Measurements from ENCODE around the gene CCDC88B.

Gene CCDC88B

DNA sequence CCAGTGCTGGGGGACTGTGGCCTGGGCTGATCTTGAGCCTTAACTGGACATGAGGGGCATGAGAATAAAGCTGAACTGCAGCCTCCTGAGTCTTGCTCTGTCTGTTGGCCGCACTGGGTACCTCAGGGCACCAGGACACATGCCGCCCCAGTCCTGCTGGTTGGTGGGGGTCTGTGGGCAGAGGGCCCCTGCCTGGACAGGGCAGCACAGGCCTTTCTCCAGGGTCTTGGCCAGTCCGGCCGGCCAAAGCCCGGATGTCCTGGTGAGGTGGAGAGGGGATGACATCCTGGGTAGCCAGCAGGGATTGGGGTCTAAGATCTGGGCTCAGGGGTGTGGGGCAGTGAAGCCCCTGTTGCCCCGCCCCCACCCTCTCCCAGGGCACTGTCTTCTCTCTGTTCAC, 17.4 kb downstream of the CCDC88B start:
- no peak overlapping the region for H3K27ac ChIP-seq (ENCODE audit: low read depth, low read length)

DNA sequence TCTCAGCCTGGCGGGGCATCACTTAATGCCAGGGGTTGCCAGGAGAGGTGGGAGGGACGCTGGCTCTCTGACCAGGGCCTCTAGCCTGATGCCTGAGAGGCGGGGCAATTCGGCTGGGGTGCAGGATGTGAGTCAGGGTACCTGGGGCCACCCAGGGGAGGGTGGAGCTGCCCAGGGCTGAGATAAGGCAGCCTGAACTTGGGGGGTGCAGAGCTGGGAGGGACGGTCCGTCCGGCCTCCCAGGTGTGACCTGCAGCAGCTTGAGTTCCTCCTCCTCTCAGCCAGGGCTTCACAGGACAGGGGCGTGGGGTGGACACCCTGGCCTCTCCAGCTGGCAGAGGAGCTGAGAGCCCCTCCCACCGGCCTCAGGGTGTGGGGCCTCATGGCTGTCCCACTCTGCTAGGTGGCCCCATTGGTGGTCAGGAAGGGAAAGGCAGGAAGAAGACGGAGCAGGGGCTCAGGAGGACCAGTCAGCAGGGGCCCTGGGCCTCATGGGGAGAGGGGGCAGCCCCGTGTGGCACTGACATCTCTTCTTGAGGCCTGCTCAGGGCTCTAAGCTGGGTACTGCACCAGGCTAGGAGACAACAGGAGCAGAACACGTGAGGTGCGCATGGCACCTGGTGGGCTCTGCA, 18.0 kb downstream of the CCDC88B start:
- H2AFZ ChIP-seq (ENCODE audit: low read depth, low read length, severe bottlenecking), result no peak overlapping the region
- no peaks in the 10 kb centered on the region for H3K27me3 ChIP-seq (ENCODE audit: low read length)
- H3F3A ChIP-seq (ENCODE audit: insufficient read depth), result no peaks in the 10 kb centered on the region
- H3K9me3 ChIP-seq (ENCODE audit: insufficient read depth, low read length), result no peaks in the 10 kb centered on the region
- H3K36me3 ChIP-seq (ENCODE audit: low read length), result no peaks in the 10 kb centered on the region
- H3K9ac ChIP-seq (ENCODE audit: low read length), result peak overlapping the region; percentile 69; the same call in 1 of the 2 replicates
- no peaks in the 10 kb centered on the region for H4K20me1 ChIP-seq (ENCODE audit: low read depth, low read length)
- TF ChIP-seq, protein P1, sequence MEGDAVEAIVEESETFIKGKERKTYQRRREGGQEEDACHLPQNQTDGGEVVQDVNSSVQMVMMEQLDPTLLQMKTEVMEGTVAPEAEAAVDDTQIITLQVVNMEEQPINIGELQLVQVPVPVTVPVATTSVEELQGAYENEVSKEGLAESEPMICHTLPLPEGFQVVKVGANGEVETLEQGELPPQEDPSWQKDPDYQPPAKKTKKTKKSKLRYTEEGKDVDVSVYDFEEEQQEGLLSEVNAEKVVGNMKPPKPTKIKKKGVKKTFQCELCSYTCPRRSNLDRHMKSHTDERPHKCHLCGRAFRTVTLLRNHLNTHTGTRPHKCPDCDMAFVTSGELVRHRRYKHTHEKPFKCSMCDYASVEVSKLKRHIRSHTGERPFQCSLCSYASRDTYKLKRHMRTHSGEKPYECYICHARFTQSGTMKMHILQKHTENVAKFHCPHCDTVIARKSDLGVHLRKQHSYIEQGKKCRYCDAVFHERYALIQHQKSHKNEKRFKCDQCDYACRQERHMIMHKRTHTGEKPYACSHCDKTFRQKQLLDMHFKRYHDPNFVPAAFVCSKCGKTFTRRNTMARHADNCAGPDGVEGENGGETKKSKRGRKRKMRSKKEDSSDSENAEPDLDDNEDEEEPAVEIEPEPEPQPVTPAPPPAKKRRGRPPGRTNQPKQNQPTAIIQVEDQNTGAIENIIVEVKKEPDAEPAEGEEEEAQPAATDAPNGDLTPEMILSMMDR (IDR thresholded peaks at IDR 0.05; ENCODE audit: insufficient read depth, low read length, poor library complexity, severe bottlenecking), result no peak
- no peak for TF ChIP-seq EZH2phosphoT487 (conservative IDR thresholded peaks at IDR 0.05; ENCODE audit: low read length)
- H3K9me2 ChIP-seq (replicated peaks; ENCODE audit: insufficient read depth, low read length), result no peaks in the 10 kb centered on the region
- H3K4me3 ChIP-seq (ENCODE audit: insufficient read depth, low read length, poor library complexity, severe bottlenecking), result peak overlapping the region; percentile 50
- H3K4me2 ChIP-seq (ENCODE audit: low read depth, low read length, poor library complexity, severe bottlenecking), result peak overlapping the region; percentile 64
- no peaks in the 10 kb centered on the region for H3K79me2 ChIP-seq (ENCODE audit: insufficient read depth, low read length)
- H3K27ac ChIP-seq (ENCODE audit: low read depth, low read length), result no peak overlapping the region

More for the DNA sequence above, 17.4 kb downstream of the CCDC88B start:
- H2AFZ ChIP-seq (ENCODE audit: low read depth, low read length, severe bottlenecking), result no peak overlapping the region
- H3K4me3 ChIP-seq (ENCODE audit: insufficient read depth, low read length, poor library complexity, severe bottlenecking), result no peak overlapping the region
- no peaks in the 10 kb centered on the region for H3K79me2 ChIP-seq (ENCODE audit: insufficient read depth, low read length)
- TF ChIP-seq, protein P1 (IDR thresholded peaks at IDR 0.05; ENCODE audit: insufficient read depth, low read length, poor library complexity, severe bottlenecking), result no peak
- TF ChIP-seq EZH2phosphoT487 (conservative IDR thresholded peaks at IDR 0.05; ENCODE audit: low read length), result no peak
- H3K36me3 ChIP-seq (ENCODE audit: low read length), result no peaks in the 10 kb centered on the region
- no peaks in the 10 kb centered on the region for H4K20me1 ChIP-seq (ENCODE audit: low read depth, low read length)
- no peaks in the 10 kb centered on the region for H3K9me2 ChIP-seq (replicated peaks; ENCODE audit: insufficient read depth, low read length)
- no peaks in the 10 kb centered on the region for H3K27me3 ChIP-seq (ENCODE audit: low read length)
- no peak overlapping the region for H3K9ac ChIP-seq (ENCODE audit: low read length)
- H3F3A ChIP-seq (ENCODE audit: insufficient read depth), result no peaks in the 10 kb centered on the region
- H3K9me3 ChIP-seq (ENCODE audit: insufficient read depth, low read length), result no peaks in the 10 kb centered on the region
- no peak overlapping the region for H3K4me2 ChIP-seq (ENCODE audit: low read depth, low read length, poor library complexity, severe bottlenecking)

DNA sequence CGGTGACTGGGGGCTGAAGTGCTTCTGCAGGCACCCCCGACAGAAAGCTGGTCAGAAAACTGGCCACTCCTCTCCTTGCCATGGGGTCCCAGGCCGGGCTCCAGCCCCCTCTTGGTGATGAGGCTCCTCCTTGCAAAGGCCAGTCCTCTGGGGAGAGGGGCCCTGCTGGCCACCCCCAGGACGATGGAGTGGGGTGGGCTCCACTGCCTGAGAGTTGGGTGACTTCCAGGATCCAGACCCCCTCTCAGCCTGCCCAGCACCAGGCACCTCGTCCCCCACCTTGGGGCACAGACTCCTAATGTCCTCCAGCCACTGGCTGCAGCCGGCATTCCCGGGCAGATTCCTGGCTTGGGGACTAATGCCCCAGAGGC, 18.5 kb downstream of the CCDC88B start:
- Histone ChIP-seq H3K27ac (ENCODE audit: low read depth, low read length) (no peak overlapping the region), H3K9me2 (replicated peaks; ENCODE audit: insufficient read depth, low read length) (no peaks in the 10 kb centered on the region), H3K9ac (ENCODE audit: low read length) (peak overlapping the region; percentile 69), H4K20me1 (ENCODE audit: low read depth, low read length) (no peaks in the 10 kb centered on the region), H3K36me3 (ENCODE audit: low read length) (no peaks in the 10 kb centered on the region), H2AFZ (ENCODE audit: low read depth, low read length, severe bottlenecking) (peak overlapping the region; percentile 62), H3K9me3 (ENCODE audit: insufficient read depth, low read length) (no peaks in the 10 kb centered on the region), H3K4me2 (ENCODE audit: low read depth, low read length, poor library complexity, severe bottlenecking) (peak overlapping the region; percentile 64), H3K79me2 (ENCODE audit: insufficient read depth, low read length) (no peaks in the 10 kb centered on the region), H3K4me3 (ENCODE audit: insufficient read depth, low read length, poor library complexity, severe bottlenecking) (peak overlapping the region; percentile 50), H3K27me3 (ENCODE audit: low read length) (no peaks in the 10 kb centered on the region), H3F3A (ENCODE audit: insufficient read depth) (no peaks in the 10 kb centered on the region)
- no peak for TF ChIP-seq EZH2phosphoT487 (conservative IDR thresholded peaks at IDR 0.05; ENCODE audit: low read length)
- TF ChIP-seq, protein P1 (IDR thresholded peaks at IDR 0.05; ENCODE audit: insufficient read depth, low read length, poor library complexity, severe bottlenecking), result no peak

All from SU-DHL-6 (cell line).